AG09319 (cell line): Measurements from ENCODE around the gene NCMAP.

Source experiments
- DNase-seq: peaks from one replicate; pipeline ENCODE4 v3.0.0-alpha.2; 2010; ENCODE audit warnings: low read depth; ENCODE audit errors: extremely low read depth
- TF ChIP-seq, protein P1 (sequence below): IDR thresholded peaks from 2 replicates; pipeline ENCODE4 v1.5.1; 2011; ENCODE audit warnings: low read depth, mild to moderate bottlenecking, inconsistent platforms, low read length, moderate library complexity

Gene NCMAP

DNA sequence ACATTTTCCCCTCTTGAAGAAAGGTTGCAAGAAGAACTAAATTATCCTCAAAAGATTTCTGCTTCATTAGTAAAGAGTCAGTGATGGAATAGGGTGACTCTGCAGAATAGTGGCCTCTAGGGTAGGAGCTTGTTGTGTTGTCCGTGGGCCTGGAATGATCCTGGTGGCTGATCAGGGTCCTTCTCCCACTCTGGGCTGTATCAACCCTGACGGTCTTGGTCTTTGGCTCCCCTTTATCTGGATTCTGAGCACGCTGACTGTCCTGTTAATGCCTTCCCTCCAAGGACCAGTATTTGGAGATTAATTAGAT is 50.4 kb downstream of the NCMAP start:
- TF ChIP-seq, protein P1, sequence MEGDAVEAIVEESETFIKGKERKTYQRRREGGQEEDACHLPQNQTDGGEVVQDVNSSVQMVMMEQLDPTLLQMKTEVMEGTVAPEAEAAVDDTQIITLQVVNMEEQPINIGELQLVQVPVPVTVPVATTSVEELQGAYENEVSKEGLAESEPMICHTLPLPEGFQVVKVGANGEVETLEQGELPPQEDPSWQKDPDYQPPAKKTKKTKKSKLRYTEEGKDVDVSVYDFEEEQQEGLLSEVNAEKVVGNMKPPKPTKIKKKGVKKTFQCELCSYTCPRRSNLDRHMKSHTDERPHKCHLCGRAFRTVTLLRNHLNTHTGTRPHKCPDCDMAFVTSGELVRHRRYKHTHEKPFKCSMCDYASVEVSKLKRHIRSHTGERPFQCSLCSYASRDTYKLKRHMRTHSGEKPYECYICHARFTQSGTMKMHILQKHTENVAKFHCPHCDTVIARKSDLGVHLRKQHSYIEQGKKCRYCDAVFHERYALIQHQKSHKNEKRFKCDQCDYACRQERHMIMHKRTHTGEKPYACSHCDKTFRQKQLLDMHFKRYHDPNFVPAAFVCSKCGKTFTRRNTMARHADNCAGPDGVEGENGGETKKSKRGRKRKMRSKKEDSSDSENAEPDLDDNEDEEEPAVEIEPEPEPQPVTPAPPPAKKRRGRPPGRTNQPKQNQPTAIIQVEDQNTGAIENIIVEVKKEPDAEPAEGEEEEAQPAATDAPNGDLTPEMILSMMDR: no peak
- DNase-seq: no peak

DNA sequence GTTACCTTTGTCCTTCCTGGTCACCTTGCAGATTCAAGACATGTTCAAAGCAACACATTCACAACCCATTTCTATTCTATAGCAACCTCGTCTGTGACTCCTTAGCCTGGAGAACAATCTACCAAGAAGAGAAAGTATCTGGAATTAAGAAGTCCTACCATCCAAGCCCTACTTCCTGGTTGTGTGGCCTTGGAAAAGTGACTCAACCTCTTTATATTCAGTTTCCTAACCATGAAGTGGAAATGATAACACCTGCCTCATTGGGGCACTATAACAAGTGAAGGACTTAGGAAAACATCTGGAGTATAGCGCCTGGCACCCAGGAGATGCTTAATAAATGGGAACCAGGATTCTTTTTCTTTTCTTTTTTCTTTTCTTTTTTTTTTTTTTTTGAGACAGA is 50.7 kb downstream of the NCMAP start:
- TF ChIP-seq, protein P1: no peak
- DNase-seq: no peak

DNA sequence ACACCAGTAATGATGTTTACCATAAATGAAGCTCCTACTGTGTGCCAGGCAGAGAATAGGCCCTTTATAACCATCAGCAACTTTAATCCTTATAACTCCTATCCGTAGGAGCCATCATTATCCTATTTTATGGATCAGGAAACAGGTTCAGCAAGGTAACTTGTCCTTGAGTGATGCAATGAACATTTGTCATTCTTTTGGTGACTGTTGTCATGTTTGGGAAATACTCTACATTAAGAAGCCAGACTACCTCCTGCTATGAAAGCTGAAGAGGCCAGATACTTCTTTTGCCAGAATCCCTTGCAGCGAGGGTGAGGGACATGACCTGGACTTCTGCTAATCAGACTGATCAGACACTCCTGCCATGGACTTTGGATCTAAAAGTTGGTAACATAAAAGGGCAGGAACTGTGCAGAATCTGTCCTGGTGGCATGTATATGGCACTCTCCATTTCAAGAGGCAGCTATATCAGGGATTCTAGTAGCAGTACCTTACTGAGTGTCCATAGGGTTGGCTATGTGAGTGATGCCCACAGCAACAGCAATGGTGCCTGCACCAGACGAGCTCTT is 54.1 kb downstream of the NCMAP start:
- DNase-seq: no peak
- TF ChIP-seq, protein P1: no peak

DNA sequence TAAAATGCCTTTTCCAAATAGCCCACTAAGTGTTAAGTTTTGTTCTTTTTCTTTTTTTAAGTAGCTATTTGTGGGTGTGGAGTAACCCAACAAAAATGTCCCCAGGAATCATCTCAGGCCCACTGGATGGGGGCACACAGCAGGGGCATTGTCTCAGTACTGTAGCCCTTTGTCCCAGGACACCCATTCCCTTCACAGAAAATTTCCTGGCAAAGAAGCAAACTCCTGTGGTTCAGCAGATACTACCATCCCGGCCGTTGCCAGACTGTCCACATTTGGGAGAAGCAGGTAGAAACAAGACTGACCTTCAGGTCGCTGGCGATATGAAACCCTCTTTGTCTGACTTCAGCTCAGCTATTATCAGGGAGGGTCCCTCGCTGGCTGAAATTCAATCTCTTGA is 63.5 kb downstream of the NCMAP start:
- TF ChIP-seq, protein P1: no peak
- no peak for DNase-seq

DNA sequence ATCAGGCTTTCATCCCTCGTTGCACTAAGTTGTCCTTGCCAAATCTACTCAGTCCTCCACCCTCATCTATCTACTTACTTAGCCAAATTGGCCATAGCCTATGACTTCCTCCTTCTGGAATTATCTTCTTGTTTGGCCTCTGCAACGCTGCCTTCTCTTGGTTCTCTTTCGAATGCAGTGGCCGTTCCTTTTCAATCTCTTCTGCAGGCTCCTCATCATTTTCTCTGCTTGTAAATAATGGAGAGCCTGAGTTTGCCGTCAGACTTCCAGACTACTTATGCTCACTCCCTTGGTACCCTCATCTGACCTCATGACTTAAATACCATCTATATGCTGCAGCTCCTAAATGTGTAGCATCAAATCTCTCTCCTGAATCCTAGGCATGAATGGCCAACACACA is 64.8 kb downstream of the NCMAP start:
- no peak for DNase-seq
- TF ChIP-seq, protein P1: no peak

DNA sequence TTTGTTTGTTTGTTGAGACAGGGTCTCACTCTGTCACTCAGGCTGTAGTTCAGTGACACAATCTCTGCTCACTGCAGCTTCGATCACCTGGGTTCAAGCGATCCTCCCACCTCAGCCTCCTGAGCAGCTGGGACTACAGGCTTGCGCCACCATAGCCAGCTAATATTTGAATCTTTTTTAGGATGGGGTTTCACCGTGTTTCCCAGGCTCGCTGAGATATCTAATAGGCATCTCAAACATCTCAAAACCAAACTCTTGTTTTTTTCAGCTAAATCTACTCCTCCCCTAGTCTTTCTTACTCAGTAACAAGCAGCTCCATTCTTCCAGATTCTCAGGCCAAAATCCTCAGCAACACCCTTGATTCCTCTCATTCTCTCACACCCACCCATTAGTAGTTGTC is 65.2 kb downstream of the NCMAP start:
- no peak for DNase-seq
- TF ChIP-seq, protein P1: no peak

DNA sequence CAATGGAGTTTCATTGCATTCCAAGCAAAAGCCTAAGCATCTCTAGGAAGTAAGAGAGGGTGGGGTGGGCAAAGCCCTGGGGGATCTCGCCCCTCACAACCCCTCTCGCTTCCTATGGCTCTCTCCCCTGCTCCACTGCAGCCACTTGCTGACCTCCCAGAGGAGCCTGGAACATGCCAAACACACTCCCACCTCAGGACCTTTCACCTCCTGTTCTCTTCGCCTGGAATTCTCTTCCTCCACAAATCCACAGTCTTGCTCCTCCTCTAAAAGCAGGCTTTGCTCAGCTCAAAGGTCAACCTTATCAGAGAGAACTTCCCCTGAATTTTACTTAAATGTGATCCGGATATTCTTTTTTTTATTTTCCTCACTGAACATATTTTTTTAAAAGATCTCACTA is 66.3 kb downstream of the NCMAP start:
- DNase-seq: no peak
- TF ChIP-seq, protein P1: no peak

DNA sequence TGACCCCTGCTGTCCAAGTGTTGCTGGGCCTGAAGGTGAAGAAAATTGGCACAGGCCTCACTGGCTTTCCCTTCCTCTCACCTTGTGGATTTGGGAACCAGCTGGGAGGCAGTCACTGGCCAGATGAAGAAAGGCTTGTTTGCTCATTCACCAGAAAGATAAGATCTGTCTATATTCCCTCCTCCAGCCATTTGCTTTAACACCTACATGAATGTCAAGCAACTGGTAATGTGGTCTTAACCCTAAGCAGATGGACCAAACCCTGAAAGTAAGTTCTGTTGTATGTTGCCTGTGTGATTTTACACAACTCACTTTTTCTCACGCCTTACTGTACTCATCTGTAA is 76.9 kb downstream of the NCMAP start:
- TF ChIP-seq, protein P1: no peak
- DNase-seq: no peak
